Activated CD8-positive, alpha-beta T cell treated with anti-CD3 and anti-CD28 coated beads for 36 hours (primary cell): ENCODE results near the gene ZNF416. TPM values are rescaled to one million over a fixed set of nuclear protein-coding genes. Genes with fewer than 3 reads are reported as not detected.

Experiments
- ATAC-seq: fragments of 200-7000 bp; cut with Tn5 transposase; one replicate; pipeline ENCODE4 v1.10.0; 2021; ENCODE audit warnings: mild to moderate bottlenecking, moderate library complexity
- CTCF ChIA-PET: fragments of 350-600 bp; sonication (Branson Sonifier 250); formaldehyde crosslinking; loops from one replicate; lab custom pipeline; 2021; ENCODE audit warnings: antibody characterized with exemption; lab: Charles Lee
- POLR2A ChIA-PET: fragments of 350-600 bp; sonication (Branson Sonifier 250); formaldehyde crosslinking; loops from one replicate; lab custom pipeline; 2021; ENCODE audit warnings: antibody characterized with exemption; lab: Charles Lee
- DNase-seq: peaks from one replicate; pipeline ENCODE4 v3.0.0-alpha.2; 2020
- H3K27ac Mint-ChIP-seq: one replicate; pipeline ENCODE4 v1.8.0; 2021; ENCODE audit warnings: mild to moderate bottlenecking, mixed read lengths
- H3K27me3 Mint-ChIP-seq: one replicate; pipeline ENCODE4 v1.8.0; 2021; ENCODE audit warnings: mixed read lengths
- H3K36me3 Mint-ChIP-seq: one replicate; pipeline ENCODE4 v1.8.0; 2021; ENCODE audit warnings: low read depth, mixed read lengths
- H3K4me1 Mint-ChIP-seq: one replicate; pipeline ENCODE4 v1.8.0; 2021; ENCODE audit warnings: low read depth, mixed read lengths
- H3K4me3 Mint-ChIP-seq: one replicate; pipeline ENCODE4 v1.8.0; 2021; ENCODE audit warnings: mild to moderate bottlenecking, moderate library complexity, mixed read lengths
- H3K9me3 Mint-ChIP-seq: one replicate; pipeline ENCODE4 v1.8.0; 2021; ENCODE audit warnings: mixed read lengths
- intact Hi-C: fragments of 100-400 bp; cut with micrococcal nuclease; formaldehyde crosslinking; loops from one replicate; pipeline ENCODE4 v1.10.0; 2022
- total RNA-seq, 2 experiments: library from RNA; stranded (reverse); gene quantifications; one replicate each; pipeline ENCODE4 v1.2.3, GENCODE V29; 2021
- TF ChIP-seq, protein P1 (sequence below): fragments of 200-600 bp; IDR thresholded peaks from one replicate; pipeline ENCODE4 v1.8.0; 2022; ENCODE audit warnings: antibody characterized with exemption, mild to moderate bottlenecking

The ZNF416 gene
- total RNA-seq, 2 experiments from 2014 or later: 2.5 to 3.2 TPM

GRCh38 chr19:57546513-57546912, 32.2 kb downstream of the ZNF416 start:
- ChIA-PET POLR2A (no interaction called here), CTCF (no interaction called here)

GRCh38 chr19:57537953-57538547, 40.7 kb downstream of the ZNF416 start:
- intact Hi-C loops: no loop called here
- H3K36me3 Mint-ChIP-seq: peaks cover 98% of the 10 kb centered on the region
- H3K27ac Mint-ChIP-seq: no peak overlapping the region
- POLR2A ChIA-PET: no interaction called here
- CTCF ChIA-PET: no interaction called here
- ATAC-seq (no peak), DNase-seq (no peak)
- no peaks in the 10 kb centered on the region for H3K27me3 Mint-ChIP-seq
- peaks cover 81% of the 10 kb centered on the region for H3K9me3 Mint-ChIP-seq
- no peaks in the 10 kb centered on the region for H3K4me1 Mint-ChIP-seq
- TF ChIP-seq, protein P1, sequence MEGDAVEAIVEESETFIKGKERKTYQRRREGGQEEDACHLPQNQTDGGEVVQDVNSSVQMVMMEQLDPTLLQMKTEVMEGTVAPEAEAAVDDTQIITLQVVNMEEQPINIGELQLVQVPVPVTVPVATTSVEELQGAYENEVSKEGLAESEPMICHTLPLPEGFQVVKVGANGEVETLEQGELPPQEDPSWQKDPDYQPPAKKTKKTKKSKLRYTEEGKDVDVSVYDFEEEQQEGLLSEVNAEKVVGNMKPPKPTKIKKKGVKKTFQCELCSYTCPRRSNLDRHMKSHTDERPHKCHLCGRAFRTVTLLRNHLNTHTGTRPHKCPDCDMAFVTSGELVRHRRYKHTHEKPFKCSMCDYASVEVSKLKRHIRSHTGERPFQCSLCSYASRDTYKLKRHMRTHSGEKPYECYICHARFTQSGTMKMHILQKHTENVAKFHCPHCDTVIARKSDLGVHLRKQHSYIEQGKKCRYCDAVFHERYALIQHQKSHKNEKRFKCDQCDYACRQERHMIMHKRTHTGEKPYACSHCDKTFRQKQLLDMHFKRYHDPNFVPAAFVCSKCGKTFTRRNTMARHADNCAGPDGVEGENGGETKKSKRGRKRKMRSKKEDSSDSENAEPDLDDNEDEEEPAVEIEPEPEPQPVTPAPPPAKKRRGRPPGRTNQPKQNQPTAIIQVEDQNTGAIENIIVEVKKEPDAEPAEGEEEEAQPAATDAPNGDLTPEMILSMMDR: no peak
- H3K4me3 Mint-ChIP-seq: no peak overlapping the region

More at GRCh38 chr19:57546513-57546912, 32.2 kb downstream of the ZNF416 start:
- Mint-ChIP-seq H3K27me3 (no peaks in the 10 kb centered on the region), H3K9me3 (peaks cover 71% of the 10 kb centered on the region), H3K4me3 (no peak overlapping the region), H3K36me3 (peaks cover 97% of the 10 kb centered on the region), H3K27ac (no peak overlapping the region), H3K4me1 (no peaks in the 10 kb centered on the region)
- intact Hi-C loops: no loop called here
- TF ChIP-seq, protein P1: no peak
- ATAC-seq (no peak), DNase-seq (no peak)

DNA sequence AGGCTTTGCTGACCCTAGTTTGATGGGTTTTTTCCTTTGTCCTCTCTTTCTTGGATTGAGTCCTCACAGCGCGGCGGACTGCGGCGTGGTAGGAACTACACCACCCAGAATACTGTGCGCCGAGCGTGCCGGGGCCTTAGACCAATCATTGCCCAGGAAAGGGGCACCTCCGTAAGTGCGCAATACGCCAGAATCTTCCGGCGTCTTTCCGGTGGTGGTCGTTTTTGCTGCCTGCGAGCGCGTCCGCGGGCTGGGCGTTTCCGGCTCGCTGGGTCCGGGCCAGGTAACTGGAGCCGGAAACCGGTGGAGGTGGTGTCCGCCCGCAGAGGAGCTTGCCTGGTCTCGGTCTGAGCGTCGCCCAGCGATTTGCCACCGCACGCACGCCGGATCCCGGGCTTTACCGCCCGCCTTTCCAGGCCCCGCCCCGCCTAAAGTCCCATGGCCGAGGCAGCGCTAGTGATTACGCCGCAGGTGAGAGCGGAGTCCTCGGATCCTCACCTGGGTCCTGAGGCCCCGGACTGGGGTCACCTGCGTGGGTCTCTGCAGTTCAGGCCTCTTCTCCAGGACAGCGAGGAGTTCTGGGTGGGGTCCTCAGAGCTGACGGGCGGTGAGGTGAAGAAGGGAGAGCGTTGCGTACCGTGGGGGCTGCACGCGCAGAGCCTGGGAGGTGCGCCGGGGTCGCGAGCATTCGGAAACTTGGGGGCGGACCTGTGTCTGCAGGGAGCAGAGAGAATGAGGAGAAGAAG, 51.4 kb downstream of the ZNF416 start, which contains the start of gene ZNF549:
Gene ZNF549, plus strand, starts transcription at position 221 of the 746 bp plus-strand sequence. Its CDS starts 218 bp downstream, at position 439.
- Mint-ChIP-seq H3K4me3 (peak within 1 kb of the TSS; percentile 85), H3K27ac (peak within 1 kb of the TSS; percentile 84), H3K36me3 (peaks cover 42% of the 10 kb centered on the region), H3K9me3 (peaks cover 33% of the 10 kb centered on the region), H3K4me1 (peaks cover 17% of the 10 kb centered on the region), H3K27me3 (no peaks in the 10 kb centered on the region)
- ChIA-PET CTCF (no interaction called here), POLR2A (interaction anchor here (0.9 kb wide), 1 partner anchor 384 kb away, joined by 3 read pairs; no protein-coding TSS in a partner anchor)
- intact Hi-C loops: no loop called here
- peak; percentile 95 for DNase-seq
- TF ChIP-seq, protein P1: no peak
- peak; percentile 99 for ATAC-seq

Other genes starting within 250 kb of the ZNF416 start
- gene ZNF304, start 227.6 kb downstream of the ZNF416 start, total RNA-seq: 1 to 10 TPM; 6.6 to 6.7 TPM
- gene TRAPPC2B, start 215.4 kb downstream of the ZNF416 start, total RNA-seq: 1 to 10 TPM; 6.0 to 7.4 TPM
- 1 to 10 TPM; 1.3 to 1.5 TPM for gene ZNF547, start 215.4 kb downstream of the ZNF416 start, total RNA-seq
- gene ZNF548, start 189.1 kb downstream of the ZNF416 start, total RNA-seq: 10 to 100 TPM; 23.9 to 24.6 TPM
- gene ZNF17, start 167.8 kb downstream of the ZNF416 start, total RNA-seq: 1 to 10 TPM; 5.7 to 8.8 TPM
- gene ZNF749, start 143.6 kb downstream of the ZNF416 start, total RNA-seq: 10 to 100 TPM; 19.5 to 20.0 TPM
- gene VN1R1, start 121.8 kb downstream of the ZNF416 start, total RNA-seq: under 1 TPM in 1 of 2 experiments, not detected in 1; 0.18 TPM
- 1 to 10 TPM; 5.0 to 5.6 TPM for gene ZNF772, start 101.3 kb downstream of the ZNF416 start, total RNA-seq
- gene ZNF419, start 91.2 kb downstream of the ZNF416 start, total RNA-seq: 1 to 10 TPM; 5.1 to 6.1 TPM
- 1 to 10 TPM; 5.7 to 7.1 TPM for gene ZNF773, start 79.0 kb downstream of the ZNF416 start, total RNA-seq
- gene ZNF549, start 51.6 kb downstream of the ZNF416 start, total RNA-seq: 1 to 10 TPM; 3.5 to 4.0 TPM
- 10 to 100 TPM; 10.3 to 13.5 TPM for gene ZNF550, start 19.0 kb downstream of the ZNF416 start, total RNA-seq
- 1 to 10 TPM; 6.1 to 6.5 TPM for gene ZIK1, start 5.2 kb upstream of the ZNF416 start, total RNA-seq
- gene ZNF530, start 21.0 kb upstream of the ZNF416 start, total RNA-seq: 1 to 10 TPM; 6.8 to 7.4 TPM
- 10 to 100 TPM; 10.4 to 13.0 TPM for gene ZNF134, start 35.3 kb upstream of the ZNF416 start, total RNA-seq
- 1 to 10 TPM; 7.7 to 8.8 TPM for gene ZNF211, start 54.3 kb upstream of the ZNF416 start, total RNA-seq
- not detected for gene ZSCAN4, start 90.0 kb upstream of the ZNF416 start, total RNA-seq
- 1 to 10 TPM; 8.3 to 8.4 TPM for gene ZNF551, start 103.1 kb upstream of the ZNF416 start, total RNA-seq
- gene ZNF154, start 130.3 kb upstream of the ZNF416 start, total RNA-seq: 1 to 10 TPM; 3.6 to 3.8 TPM
- 10 to 100 TPM in 1 of 2 experiments, 1 to 10 TPM in 1; 7.1 to 10.5 TPM for gene ZNF671, start 148.7 kb upstream of the ZNF416 start, total RNA-seq
- gene ZNF776, start 167.9 kb upstream of the ZNF416 start, total RNA-seq: 10 to 100 TPM in 1 of 2 experiments, 1 to 10 TPM in 1; 9.8 to 11.0 TPM
- gene ZNF586, start 190.8 kb upstream of the ZNF416 start, total RNA-seq: 10 to 100 TPM; 16.7 to 21.8 TPM
- gene ZNF552, start 236.0 kb upstream of the ZNF416 start, total RNA-seq: 1 to 10 TPM; 6.5 to 6.7 TPM